KG1 (cell line): ENCODE results near the gene MYO1E.
"Not testable (repeated sequence)": the region's sequence is repeated elsewhere in the genome, so short reads cannot be mapped to it uniquely, and the experiment has no call there.

Experiments
- DNase-seq: peaks from one replicate; lab custom pipeline; 2025; lab: John Stamatoyannopoulos, UW

The MYO1E gene

GRCh38 chr15:59387196-59387878, 14.7 kb upstream of the MYO1E start:
- DNase-seq, result not testable (repeated sequence)

GRCh38 chr15:59385171-59385570, 12.5 kb upstream of the MYO1E start:
- no peak for DNase-seq

- DNase-seq, result no peak
Observed at GRCh38 chr15:59384507-59384906, 11.8 kb upstream of the MYO1E start.

DNA sequence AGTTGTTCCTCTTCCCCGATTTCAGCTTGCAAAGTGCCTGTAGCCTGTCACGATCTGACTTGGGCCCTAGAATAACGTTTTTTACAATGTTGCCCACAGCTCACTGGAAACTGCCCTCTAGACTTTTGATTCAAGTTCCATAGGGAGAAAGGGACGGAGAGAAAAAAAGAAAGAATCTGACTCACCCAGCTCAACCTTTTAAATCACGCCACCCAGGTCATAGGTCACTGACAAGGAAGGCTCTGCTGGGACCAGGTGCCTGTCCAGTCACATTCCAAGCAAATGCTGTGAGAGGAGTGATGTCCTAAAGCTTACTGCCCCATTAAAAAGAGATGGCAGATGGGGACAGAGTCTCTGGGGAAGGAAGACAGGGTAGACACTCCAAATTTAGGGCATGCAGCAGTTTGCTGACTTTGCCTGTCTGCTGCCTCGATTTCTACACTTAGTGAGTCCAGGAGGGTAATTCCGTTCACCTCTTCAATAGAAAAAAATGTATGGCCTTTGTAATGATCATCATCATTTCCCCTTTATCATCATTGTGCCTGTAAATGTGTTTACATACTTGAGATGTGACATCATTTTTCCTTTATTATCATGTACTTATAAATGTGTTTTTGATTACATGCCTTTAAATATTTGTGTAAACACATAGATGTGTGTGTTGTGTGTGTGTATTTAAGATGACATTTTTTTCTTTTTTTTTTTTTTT, 8.4 kb upstream of the MYO1E start:
- DNase-seq, result no peak

DNA sequence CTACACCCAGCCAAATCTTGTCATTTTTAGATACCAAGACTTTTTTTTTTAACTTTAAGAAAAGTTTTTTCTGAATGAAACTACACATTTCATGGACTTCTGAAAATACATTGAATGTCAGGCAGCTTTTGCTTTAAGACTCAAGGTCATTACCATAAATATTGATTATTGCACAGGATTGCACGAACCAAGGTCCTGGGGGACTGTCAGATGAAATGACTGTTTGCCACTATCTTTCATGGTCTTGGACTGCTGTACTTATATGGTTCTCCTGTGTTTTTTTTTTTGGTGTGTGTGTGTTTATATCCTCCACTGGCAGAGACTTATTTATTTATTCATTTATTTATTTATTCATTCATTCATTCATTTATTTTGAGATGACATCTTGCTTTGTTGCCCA, 6.9 kb upstream of the MYO1E start:
- no peak for DNase-seq

DNA sequence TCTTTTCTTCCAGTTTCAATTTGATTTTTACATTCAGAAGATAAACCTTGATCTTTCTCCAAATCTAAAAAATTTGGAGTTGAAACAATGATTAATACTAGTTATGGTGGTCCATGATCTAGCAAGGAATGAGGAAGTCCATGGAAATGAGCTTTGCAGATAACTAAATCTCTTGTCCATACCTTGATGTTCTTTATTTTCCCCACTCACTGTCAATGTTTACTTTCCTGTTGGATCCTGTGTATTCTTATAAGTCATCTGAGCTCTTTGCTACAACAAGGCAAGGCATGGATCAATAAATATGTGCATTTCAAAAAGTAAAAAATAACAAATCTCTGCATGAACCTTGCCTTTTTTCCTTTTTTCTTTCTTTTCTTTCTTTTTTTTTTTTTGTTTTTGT, 6.2 kb upstream of the MYO1E start:
- DNase-seq, result no peak

- DNase-seq, result no peak
Observed at GRCh38 chr15:59377924-59378323, 5.3 kb upstream of the MYO1E start.

- DNase-seq, result no peak
Observed at GRCh38 chr15:59376733-59377132, 4.1 kb upstream of the MYO1E start.

DNA sequence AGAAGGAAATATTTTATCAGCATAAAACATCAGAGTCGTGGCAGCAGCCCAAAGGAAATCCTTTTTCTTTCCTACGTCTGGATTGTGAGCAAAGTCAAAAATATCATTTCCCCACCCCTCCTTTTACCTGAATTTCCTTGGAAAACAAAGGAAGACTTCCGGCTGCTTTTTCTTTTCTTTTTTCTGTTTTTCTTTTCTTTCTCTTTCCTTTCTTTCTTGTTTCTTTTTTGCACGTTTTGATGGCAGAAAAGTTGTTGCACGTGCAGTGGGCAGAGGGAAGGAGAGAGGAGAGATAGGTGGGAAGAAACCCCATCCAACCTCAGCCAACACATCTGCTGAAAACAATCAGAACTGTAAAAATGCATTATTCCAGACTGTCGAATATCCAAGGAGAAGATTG, 544 bp upstream of the MYO1E start:
- no peak for DNase-seq

GRCh38 chr15:59371458-59372351, 966 bp downstream of the MYO1E start:
- DNase-seq, result no peak

GRCh38 chr15:59369597-59369996, 3.1 kb downstream of the MYO1E start:
- no peak for DNase-seq

DNA sequence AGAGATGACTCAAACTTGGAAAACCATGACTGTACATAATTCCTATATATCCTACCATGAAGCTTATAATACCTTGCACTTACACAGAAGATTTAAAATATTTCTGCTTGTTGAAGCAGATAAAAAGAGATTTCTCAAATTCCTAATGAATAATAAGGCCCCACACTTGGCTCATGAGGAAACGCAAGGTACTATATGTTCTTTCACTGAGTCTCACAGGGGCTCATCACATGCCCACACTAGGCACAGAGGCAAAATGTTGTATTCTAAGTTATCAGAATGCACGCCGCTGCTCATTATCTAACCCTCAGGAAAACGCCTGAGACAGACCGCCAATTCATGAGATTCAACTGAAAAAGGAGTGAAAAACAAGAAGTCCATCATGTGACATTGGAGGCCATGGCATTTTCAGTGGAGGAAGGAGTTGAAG, 5.6 kb downstream of the MYO1E start:
- no peak for DNase-seq

DNA sequence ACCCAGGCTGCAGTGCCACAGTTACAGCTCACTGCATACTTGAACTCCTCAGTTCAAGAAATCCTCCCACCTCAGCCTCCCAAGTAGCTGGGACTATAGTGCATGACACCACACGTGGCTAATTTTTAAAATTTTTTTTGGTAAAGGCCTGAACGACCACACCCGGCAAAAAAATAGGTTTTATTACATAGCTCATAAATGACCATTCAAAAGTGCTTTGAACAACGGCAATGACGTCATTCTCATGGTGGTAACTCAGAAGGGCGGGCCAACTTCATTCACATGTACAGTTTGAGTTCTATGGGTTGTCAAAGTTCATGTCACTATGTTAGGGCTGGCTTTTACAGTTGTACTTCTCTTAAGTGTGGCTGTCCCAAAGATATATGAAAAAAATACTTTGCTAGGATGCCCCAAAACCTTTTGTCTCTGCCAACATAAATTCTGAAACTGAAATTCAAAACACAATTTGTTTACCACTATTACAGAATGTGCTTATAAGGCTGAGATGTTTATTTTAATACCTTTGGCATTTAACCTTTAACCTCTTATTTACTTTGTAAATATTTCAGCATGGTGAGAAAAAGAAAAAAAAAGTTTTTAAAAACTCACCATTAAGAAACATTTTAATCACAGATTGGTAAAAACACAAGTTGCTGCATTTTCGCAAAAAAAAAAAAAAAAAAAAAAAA, 6.2 kb downstream of the MYO1E start:
- DNase-seq, result no peak

DNA sequence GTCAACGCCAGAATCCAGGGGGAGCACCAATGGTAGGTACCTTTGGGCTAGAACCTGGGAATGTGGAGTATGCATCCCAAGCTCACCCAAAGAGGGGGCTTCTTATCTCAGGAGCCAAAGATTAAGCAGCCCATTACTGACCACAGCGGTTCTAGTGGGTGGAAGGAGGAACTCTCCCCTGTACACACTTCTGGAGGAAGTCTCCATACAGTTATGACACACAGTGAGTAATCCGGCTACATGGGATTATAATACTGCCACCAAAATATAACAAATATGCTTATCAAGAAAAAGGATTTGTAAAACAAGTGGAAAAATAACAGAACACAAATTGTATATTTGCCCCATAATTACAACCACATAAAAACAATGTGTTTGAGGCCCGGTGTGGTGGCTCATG, 8.4 kb downstream of the MYO1E start:
- DNase-seq, result no peak

- DNase-seq, result no peak
Observed at GRCh38 chr15:59362331-59362730, 10.3 kb downstream of the MYO1E start.

DNA sequence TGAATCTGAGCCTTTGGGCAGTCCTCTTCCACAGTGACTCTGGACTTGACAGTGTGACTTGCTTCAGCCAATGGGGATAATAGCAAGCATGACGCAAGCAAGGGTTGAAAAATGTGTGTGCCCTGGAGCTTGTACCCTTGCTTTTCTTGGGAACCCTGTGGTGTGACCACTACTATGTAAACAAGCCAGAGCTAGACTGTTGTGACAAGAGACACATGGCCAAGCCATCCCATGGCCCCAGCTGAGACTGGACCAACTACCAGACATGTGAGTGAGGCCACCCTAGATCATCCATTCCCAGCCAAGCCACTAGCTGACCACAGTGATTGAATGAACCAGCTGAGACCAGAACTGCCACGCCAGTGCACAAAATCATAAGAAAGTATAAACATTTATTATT, 11.8 kb downstream of the MYO1E start:
- no peak for DNase-seq

DNA sequence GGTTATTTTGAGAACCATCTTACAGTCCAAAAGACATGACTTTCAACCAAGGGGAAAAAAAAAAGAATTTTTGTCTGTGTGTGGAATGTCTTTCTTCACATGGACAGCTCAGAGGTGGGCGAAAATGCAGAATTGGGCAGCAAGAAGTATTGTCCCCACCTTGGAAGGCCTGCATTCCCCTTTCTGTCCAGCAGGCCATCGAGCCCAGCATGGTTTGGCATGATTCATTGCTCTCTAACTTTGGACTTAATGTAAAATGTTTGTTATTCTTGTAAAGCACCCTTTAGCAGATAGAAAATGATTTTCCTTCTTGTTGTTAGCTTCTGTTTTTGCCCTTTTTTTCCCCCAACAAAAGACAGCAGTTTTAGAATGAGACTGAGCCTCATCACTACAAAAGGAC, 12.4 kb downstream of the MYO1E start:
- no peak for DNase-seq

DNA sequence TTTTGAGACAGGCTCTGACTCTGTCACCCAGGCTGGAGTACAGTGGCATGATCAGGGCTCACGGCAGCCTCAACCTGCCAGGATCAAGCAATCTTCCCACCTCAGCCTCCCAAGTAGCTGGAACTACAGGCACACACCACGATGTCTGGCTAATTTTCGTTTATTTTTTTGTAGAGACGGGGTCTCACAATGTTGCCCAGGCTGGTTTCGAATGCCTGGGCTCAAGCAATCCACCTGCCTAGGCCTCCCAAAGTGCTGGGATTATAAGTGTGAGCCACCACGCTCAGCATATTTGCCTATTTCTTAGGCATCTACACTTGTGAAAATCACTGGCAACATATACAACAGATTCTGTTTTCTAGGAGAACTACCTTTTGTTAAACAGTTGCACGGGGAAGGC, 16.9 kb downstream of the MYO1E start:
- no peak for DNase-seq

- no peak for DNase-seq
Observed at GRCh38 chr15:59354417-59355031, 18.1 kb downstream of the MYO1E start.

GRCh38 chr15:59353994-59354416, 18.7 kb downstream of the MYO1E start:
- DNase-seq, result no peak

DNA sequence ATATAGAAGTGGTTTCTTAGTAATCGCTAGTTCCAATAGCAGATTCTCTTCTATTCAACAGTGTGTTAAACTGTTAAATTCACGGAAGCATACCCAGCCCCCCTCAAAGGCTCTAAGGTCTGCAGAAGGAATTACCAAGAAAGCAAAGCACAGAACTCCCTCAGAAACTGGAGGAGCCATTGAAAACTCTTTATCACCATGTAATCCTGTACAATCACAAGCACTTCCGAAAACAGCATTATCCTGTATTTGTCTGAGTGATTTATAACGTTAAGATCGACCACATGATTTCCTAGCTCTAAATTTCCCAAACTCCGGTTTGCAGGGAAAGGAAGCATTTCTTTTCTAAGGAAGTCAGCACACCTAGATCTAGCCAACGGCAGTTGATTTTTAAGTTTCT, 20.0 kb downstream of the MYO1E start:
- DNase-seq, result no peak

- DNase-seq, result no peak
Observed at GRCh38 chr15:59352189-59352588, 20.5 kb downstream of the MYO1E start.
